Mesothelial cell of epicardium (in vitro differentiated cells): ENCODE measurements around the gene NAXD. TPM values are rescaled to one million over a fixed set of nuclear protein-coding genes. Genes with fewer than 3 reads are reported as not detected.
"Not testable (repeated sequence)": the region's sequence is repeated elsewhere in the genome, so short reads cannot be mapped to it uniquely, and the experiment has no call there.

Experiments used
- DNase-seq, 2 experiments: peaks; one replicate each; pipeline ENCODE4 v3.0.0; 2021; ENCODE audit warnings: low spot score in 2 of 2; ENCODE audit not compliant: unreplicated experiment in 2 of 2
- H3K27ac Mint-ChIP-seq: 2 replicates; pipeline ENCODE4 v1.8.0; 2021; ENCODE audit warnings: mixed read lengths
- H3K27me3 Mint-ChIP-seq: 2 replicates; pipeline ENCODE4 v1.8.0; 2021; ENCODE audit warnings: low read depth, mixed read lengths
- H3K36me3 Mint-ChIP-seq: 2 replicates; pipeline ENCODE4 v1.8.0; 2021; ENCODE audit warnings: mixed read lengths
- H3K4me1 Mint-ChIP-seq: 2 replicates; pipeline ENCODE4 v1.8.0; 2021; ENCODE audit warnings: mixed read lengths
- H3K4me3 Mint-ChIP-seq: 2 replicates; pipeline ENCODE4 v1.8.0; 2021; ENCODE audit warnings: mild to moderate bottlenecking, moderate library complexity, mixed read lengths
- H3K9me3 Mint-ChIP-seq: 2 replicates; pipeline ENCODE4 v1.8.0; 2021; ENCODE audit warnings: mixed read lengths
- CTCF ChIP-seq: fragments of 200-600 bp; sonication (generic); IDR thresholded peaks from one replicate; pipeline ENCODE4 v1.5.0; 2021; ENCODE audit warnings: antibody characterized with exemption; ENCODE audit not compliant: unreplicated experiment
- total RNA-seq: library from RNA; stranded (reverse); gene quantifications from 3 replicates; pipeline ENCODE4 v1.2.1, GENCODE V29; 2021

Gene NAXD
- total RNA-seq, 1 donor from 2014 or later: 40.8 TPM

GRCh38 chr13:110600261-110600819, 15.0 kb upstream of the NAXD start:
- Mint-ChIP-seq H3K4me3 (no peak overlapping the region), H3K27me3 (no peaks in the 10 kb centered on the region), H3K27ac (peak overlapping the region; percentile 62), H3K4me1 (peaks cover 29% of the 10 kb centered on the region), H3K36me3 (no peaks in the 10 kb centered on the region), H3K9me3 (no peaks in the 10 kb centered on the region)
- DNase-seq: no peak
- no peak for TF ChIP-seq CTCF

- peaks cover 29% of the 10 kb centered on the region for H3K4me1 Mint-ChIP-seq
- H3K36me3 Mint-ChIP-seq: no peaks in the 10 kb centered on the region
- no peak overlapping the region for H3K27ac Mint-ChIP-seq
- no peaks in the 10 kb centered on the region for H3K27me3 Mint-ChIP-seq
- H3K9me3 Mint-ChIP-seq: no peaks in the 10 kb centered on the region
- TF ChIP-seq CTCF: no peak
- DNase-seq: no peak
- H3K4me3 Mint-ChIP-seq: no peak overlapping the region
These were observed 14.4 kb upstream of the NAXD start for GRCh38 chr13:110600980-110601379.

- Mint-ChIP-seq H3K27ac (no peak overlapping the region), H3K9me3 (peaks cover 4% of the 10 kb centered on the region), H3K4me1 (peaks cover 29% of the 10 kb centered on the region), H3K36me3 (peaks cover 4% of the 10 kb centered on the region), H3K27me3 (no peaks in the 10 kb centered on the region), H3K4me3 (no peak overlapping the region)
- DNase-seq: no peak
- no peak for TF ChIP-seq CTCF
These were observed 10.2 kb upstream of the NAXD start for GRCh38 chr13:110605132-110605531.

- H3K36me3 Mint-ChIP-seq, H3K27ac Mint-ChIP-seq, H3K9me3 Mint-ChIP-seq, DNase-seq, H3K4me3 Mint-ChIP-seq, H3K27me3 Mint-ChIP-seq: not testable (repeated sequence)
- peaks cover 32% of the 10 kb centered on the region for H3K4me1 Mint-ChIP-seq
These were observed 9.1 kb upstream of the NAXD start for GRCh38 chr13:110606281-110606680.

GRCh38 chr13:110607675-110608224, 7.6 kb upstream of the NAXD start:
- Mint-ChIP-seq H3K9me3 (peaks cover 4% of the 10 kb centered on the region), H3K27ac (peak overlapping the region; percentile 33), H3K27me3 (no peaks in the 10 kb centered on the region), H3K4me1 (peaks cover 32% of the 10 kb centered on the region), H3K36me3 (peaks cover 4% of the 10 kb centered on the region), H3K4me3 (no peak overlapping the region)
- no peak for DNase-seq
- no peak for TF ChIP-seq CTCF

GRCh38 chr13:110610955-110611595, 4.3 kb upstream of the NAXD start:
- Mint-ChIP-seq H3K4me1 (peaks cover 39% of the 10 kb centered on the region), H3K4me3 (peak overlapping the region; percentile 1), H3K27me3 (no peaks in the 10 kb centered on the region), H3K36me3 (peaks cover 4% of the 10 kb centered on the region), H3K9me3 (peaks cover 10% of the 10 kb centered on the region), H3K27ac (peak overlapping the region; percentile 90)
- TF ChIP-seq CTCF: no peak
- DNase-seq: no peak
